GM18498 (cell line): Measurements from ENCODE around the gene LONRF2.

Source experiments
- ATAC-seq: cut with Tn5 transposase; IDR thresholded peaks from one replicate; pipeline ENCODE4 v1.9.1; 2021; ENCODE audit warnings: mild to moderate bottlenecking, moderate library complexity; ENCODE audit not compliant: unreplicated experiment

The LONRF2 gene

DNA sequence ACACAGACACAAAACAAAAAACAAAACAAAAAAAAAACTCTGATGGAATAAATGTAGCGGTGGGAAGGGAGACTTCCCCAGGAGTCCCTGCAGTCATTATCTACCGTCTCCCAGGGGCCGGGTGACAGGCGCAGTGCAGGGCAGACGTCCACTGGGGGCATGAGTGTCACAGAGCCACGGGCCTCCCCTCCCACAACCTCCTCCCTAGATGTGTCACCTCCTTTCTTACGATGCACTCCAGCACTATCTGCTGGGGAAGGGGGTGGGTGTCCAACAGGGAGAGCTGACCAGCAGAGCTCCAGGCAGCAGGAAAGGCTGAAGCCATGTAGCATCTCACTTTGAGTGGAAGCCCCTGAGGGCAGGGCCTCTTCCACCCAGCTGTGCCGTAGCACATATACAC, 84.5 kb downstream of the LONRF2 start:
- ATAC-seq, result no peak

- no peak for ATAC-seq
Measured at GRCh38 chr2:100237163-100237562, 85.1 kb downstream of the LONRF2 start.

- no peak for ATAC-seq
Measured at GRCh38 chr2:100236166-100236565, 86.1 kb downstream of the LONRF2 start.

DNA sequence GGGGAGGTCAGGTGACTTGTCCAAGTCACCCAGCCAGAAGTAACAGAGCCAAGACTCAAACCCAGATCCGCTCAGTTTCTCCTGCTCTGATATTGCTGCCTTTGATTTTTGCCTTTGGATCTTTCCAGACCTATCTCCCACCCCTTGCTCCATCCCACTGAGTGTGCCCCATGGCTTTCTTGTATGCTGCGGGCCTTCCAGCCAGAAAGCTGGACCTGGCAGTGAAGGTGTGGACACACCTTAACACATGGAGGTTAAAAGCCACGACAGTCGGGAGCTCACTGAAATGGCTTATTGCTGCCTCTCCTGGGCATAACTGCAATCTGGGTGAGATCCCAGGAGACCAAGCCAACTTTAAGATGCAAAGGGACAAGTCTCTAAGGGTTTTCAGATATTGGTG, 86.7 kb downstream of the LONRF2 start:
- no peak for ATAC-seq

DNA sequence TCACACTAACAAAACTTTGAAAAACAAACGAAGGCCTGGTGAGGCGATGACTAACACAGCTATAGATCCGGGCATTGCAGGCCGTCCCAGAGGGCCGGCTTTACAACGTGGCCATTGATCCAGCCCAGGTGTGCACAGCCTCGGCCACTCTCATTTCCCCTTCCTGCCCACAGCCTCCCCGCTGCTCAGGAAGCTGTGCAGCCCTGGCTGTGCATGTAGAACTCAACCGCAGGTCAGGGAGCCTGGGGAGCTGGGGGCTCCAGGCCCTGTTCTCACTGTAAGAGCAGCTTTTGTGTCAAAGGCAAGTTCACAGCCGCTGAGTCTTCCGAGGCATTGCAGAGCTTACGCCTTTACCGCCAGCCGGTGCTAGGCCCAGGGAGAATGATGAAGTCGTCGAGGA, 87.2 kb downstream of the LONRF2 start:
- ATAC-seq, result peak; percentile 97

GRCh38 chr2:100234141-100234540, 88.2 kb downstream of the LONRF2 start:
- no peak for ATAC-seq

GRCh38 chr2:100233061-100233460, 89.2 kb downstream of the LONRF2 start:
- no peak for ATAC-seq

DNA sequence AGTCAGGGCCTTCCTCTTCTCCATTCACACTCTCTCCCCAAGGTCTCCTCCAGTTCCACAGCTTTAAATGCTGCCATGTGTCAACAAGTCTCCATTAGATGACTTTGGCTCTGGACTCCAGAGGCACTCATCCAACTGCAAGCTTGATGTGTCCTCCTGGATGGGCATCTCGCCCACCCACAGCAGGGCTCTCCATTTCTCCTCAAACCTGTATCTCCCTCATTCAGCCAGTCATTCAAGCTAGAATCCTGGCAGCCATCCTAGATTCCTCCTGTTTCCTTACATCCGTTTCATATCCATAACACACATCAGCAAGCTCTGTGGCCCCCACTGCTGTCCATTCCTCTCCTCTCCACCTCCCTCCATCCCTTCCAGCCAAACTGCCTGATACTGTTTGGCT, 91.5 kb downstream of the LONRF2 start:
- ATAC-seq, result no peak

GRCh38 chr2:100228967-100229366, 93.3 kb downstream of the LONRF2 start:
- ATAC-seq, result no peak

GRCh38 chr2:100228415-100228814, 93.9 kb downstream of the LONRF2 start:
- ATAC-seq, result no peak

- no peak for ATAC-seq
Measured at GRCh38 chr2:100224988-100225710, 97.2 kb downstream of the LONRF2 start.

GRCh38 chr2:100223502-100223901, 98.8 kb downstream of the LONRF2 start:
- ATAC-seq, result no peak
